GM12875 (cell line): Measurements from ENCODE around the gene SLC44A1.

Experiments used
- H3K4me3 ChIP-seq: one replicate; pipeline ENCODE4 v1.5.1; 2011; ENCODE audit warnings: low read depth, low read length, control low read depth
- TF ChIP-seq, protein P1 (sequence below): IDR thresholded peaks from 2 replicates; pipeline ENCODE4 v1.5.1; 2011; ENCODE audit warnings: low read depth, mild to moderate bottlenecking, control low read depth, inconsistent platforms, low read length, moderate library complexity, borderline replicate concordance; ENCODE audit not compliant: insufficient read depth

The SLC44A1 gene

DNA sequence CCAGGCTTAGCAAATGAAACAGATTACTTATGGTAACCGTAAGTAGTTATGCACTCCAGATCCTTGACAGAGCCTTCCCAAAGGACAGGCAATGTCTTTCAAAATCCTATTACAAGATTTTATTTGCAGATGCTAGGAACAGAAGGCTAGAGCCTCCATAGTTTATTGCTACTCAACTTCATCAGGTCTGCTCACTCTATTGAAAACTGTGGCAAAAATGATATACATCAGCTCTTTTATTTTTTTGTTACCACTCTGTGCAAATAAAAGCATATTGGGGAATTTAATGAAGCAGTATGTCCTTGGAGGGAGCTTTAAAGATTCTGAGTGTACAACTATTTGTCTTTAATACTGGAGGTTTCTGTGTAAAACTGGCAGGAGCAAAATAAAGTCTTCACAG lies 46.5 kb downstream of the SLC44A1 start:
- TF ChIP-seq, protein P1, sequence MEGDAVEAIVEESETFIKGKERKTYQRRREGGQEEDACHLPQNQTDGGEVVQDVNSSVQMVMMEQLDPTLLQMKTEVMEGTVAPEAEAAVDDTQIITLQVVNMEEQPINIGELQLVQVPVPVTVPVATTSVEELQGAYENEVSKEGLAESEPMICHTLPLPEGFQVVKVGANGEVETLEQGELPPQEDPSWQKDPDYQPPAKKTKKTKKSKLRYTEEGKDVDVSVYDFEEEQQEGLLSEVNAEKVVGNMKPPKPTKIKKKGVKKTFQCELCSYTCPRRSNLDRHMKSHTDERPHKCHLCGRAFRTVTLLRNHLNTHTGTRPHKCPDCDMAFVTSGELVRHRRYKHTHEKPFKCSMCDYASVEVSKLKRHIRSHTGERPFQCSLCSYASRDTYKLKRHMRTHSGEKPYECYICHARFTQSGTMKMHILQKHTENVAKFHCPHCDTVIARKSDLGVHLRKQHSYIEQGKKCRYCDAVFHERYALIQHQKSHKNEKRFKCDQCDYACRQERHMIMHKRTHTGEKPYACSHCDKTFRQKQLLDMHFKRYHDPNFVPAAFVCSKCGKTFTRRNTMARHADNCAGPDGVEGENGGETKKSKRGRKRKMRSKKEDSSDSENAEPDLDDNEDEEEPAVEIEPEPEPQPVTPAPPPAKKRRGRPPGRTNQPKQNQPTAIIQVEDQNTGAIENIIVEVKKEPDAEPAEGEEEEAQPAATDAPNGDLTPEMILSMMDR, result no peak
- H3K4me3 ChIP-seq, result no peak overlapping the region

DNA sequence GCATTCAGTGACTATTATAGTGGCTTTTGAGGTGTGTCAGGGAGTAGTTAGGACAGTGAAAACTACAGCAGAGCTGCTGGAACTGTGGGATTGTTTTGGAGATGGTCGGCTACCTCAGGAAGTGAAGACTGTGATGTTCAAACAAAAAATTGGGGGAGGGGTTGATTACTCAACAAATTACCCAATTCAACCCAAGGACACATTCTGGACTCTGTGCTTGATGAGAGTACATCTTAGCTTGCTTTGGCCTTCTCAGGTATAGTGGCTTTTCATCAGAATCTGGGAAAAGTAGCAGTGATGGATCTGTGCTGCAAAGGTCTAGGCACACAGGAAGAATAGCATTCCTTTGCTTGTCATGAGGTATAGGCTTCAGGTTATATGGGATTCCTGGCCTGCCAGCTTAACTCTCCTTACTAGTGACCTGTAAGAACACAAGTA lies 47.0 kb downstream of the SLC44A1 start:
- TF ChIP-seq, protein P1, result no peak

DNA sequence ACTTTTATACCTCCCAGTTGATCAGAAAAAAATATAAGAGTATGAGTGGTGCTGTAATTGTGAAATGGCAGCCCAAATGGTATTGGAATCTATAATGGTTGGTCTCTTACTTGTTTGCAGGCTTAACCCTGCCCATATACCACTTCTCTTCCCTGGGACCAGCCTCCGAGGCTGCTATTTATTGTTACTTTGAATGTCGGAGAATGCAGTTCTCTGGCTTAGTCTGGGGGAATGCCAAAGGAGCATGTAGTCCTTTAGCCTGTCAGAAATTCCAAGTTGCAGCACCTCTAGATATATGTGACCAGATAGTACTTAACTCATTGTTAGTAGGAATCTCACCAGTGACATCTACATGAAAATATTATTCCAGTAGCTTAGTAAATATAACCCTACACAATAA lies 47.5 kb downstream of the SLC44A1 start:
- H3K4me3 ChIP-seq, result no peak overlapping the region
- TF ChIP-seq, protein P1, result no peak

More for the DNA sequence above, 47.0 kb downstream of the SLC44A1 start:
- H3K4me3 ChIP-seq, result no peak overlapping the region

DNA sequence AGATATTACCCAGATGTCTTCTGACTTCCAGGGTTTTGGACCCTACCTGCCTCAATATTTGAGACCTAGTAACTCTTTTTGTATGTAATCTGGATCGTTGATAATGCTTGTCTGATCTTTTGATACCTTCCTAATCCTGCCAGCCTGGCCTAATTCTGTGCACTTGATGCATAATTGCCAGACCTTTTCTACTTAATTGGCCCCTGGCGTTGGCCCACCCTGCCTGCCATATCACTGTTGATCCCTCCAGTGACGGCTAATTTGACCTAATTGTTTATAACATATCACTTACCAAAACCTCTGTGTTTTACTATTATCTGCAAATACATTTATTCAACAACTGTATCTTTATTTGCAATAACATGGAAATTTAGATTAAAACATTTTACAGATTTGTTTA lies 49.0 kb downstream of the SLC44A1 start:
- TF ChIP-seq, protein P1, result no peak
- no peak overlapping the region for H3K4me3 ChIP-seq

- H3K4me3 ChIP-seq, result no peak overlapping the region
- TF ChIP-seq, protein P1, result no peak
Observed at GRCh38 chr9:105295201-105295550, 50.7 kb downstream of the SLC44A1 start.

GRCh38 chr9:105295986-105296385 lies 51.5 kb downstream of the SLC44A1 start:
- H3K4me3 ChIP-seq, result no peak overlapping the region
- TF ChIP-seq, protein P1, result no peak

GRCh38 chr9:105296445-105296844 lies 52.0 kb downstream of the SLC44A1 start:
- H3K4me3 ChIP-seq, result no peak overlapping the region
- TF ChIP-seq, protein P1, result no peak
